ENCODE results near the gene CFAP97D1.

CFAP97D1 gene

GRCh38 chr17:43799047-43799446 is 18.8 kb downstream of the CFAP97D1 start:
- DNase-seq, result no peak

- DNase-seq, result peak in 2 of 14 donors; percentile 8 to 12
Measured at GRCh38 chr17:43800736-43801135, 20.5 kb downstream of the CFAP97D1 start.

- no peak for DNase-seq
Measured at GRCh38 chr17:43801844-43802243, 21.6 kb downstream of the CFAP97D1 start.

- DNase-seq, result no peak
Measured at GRCh38 chr17:43803758-43804157, 23.5 kb downstream of the CFAP97D1 start.

- no peak for DNase-seq
Measured at GRCh38 chr17:43805117-43805516, 24.9 kb downstream of the CFAP97D1 start.

GRCh38 chr17:43808076-43808475 is 27.8 kb downstream of the CFAP97D1 start:
- DNase-seq, result no peak

- DNase-seq, result no peak
Measured at GRCh38 chr17:43809121-43809520, 28.9 kb downstream of the CFAP97D1 start.

- no peak for DNase-seq
Measured at GRCh38 chr17:43810226-43810715, 30.0 kb downstream of the CFAP97D1 start.

GRCh38 chr17:43810823-43811222 is 30.6 kb downstream of the CFAP97D1 start:
- no peak for DNase-seq

GRCh38 chr17:43812396-43813265 is 32.4 kb downstream of the CFAP97D1 start:
- DNase-seq, result no peak

GRCh38 chr17:43813386-43813785 is 33.2 kb downstream of the CFAP97D1 start:
- DNase-seq, result no peak

GRCh38 chr17:43814026-43814425 is 33.8 kb downstream of the CFAP97D1 start:
- no peak for DNase-seq

- no peak for DNase-seq
Measured at GRCh38 chr17:43814714-43815113, 34.5 kb downstream of the CFAP97D1 start.

GRCh38 chr17:43816336-43817320 is 36.4 kb downstream of the CFAP97D1 start:
- DNase-seq, result peak in 2 of 14 donors; percentile 34 to 84

GRCh38 chr17:43817826-43818225 is 37.6 kb downstream of the CFAP97D1 start:
- DNase-seq, result no peak

GRCh38 chr17:43818966-43819365 is 38.7 kb downstream of the CFAP97D1 start:
- no peak for DNase-seq

GRCh38 chr17:43820759-43821158 is 40.5 kb downstream of the CFAP97D1 start:
- no peak for DNase-seq

GRCh38 chr17:43822570-43823190 is 42.4 kb downstream of the CFAP97D1 start:
- DNase-seq, result no peak

GRCh38 chr17:43823350-43824084 is 43.3 kb downstream of the CFAP97D1 start:
- peak in 1 of 14 donors; percentile 31 for DNase-seq

GRCh38 chr17:43825567-43825966 is 45.3 kb downstream of the CFAP97D1 start:
- DNase-seq, result no peak

GRCh38 chr17:43826206-43826605 is 46.0 kb downstream of the CFAP97D1 start:
- no peak for DNase-seq

- peak in 1 of 14 donors; percentile 21 for DNase-seq
Measured at GRCh38 chr17:43827596-43827995, 47.4 kb downstream of the CFAP97D1 start.
